Tibial nerve (tissue), 3 donors: Measurements from ENCODE around the gene CEACAM18.

Experiments
- POLR2A ChIP-seq, 2 donors: fragments of 450-650 bp; IDR thresholded peaks; one replicate each; pipeline ENCODE4 v1.6.1; 2017; ENCODE audit warnings: antibody characterized with exemption in 2 of 2, mild to moderate bottlenecking in 2 of 2, moderate library complexity in 2 of 2
- TF ChIP-seq, protein P1 (sequence below), 5 experiments: fragments of 200-600 bp in 3 of 5; fragments of 450-650 bp in 2 of 5; sonication (generic) in 3 of 5; IDR thresholded peaks; one replicate each; pipeline ENCODE4 v1.5.1; 2016 to 2019; ENCODE audit warnings: antibody characterized with exemption in 5 of 5, mild to moderate bottlenecking in 3 of 5, moderate library complexity in 2 of 5

DNA sequence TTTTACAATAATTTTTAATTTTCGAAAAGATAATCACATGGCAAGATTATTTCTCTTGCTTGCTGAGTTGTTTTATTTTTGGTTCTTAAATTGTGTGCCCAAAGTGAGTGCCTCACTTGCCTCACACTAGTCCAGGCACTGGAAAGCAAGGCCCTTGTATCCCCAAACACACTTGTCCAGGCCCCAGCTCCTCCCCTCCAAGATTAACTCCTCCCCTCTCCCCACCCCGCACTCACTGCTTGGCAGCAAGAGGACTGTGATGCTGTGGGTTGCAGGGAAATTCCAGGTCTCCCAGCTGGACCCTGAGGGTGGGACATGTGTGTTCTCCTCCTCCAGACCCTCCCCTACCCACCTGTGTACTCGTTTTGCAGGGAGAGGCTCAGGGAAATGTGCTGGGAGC is 19.3 kb downstream of the CEACAM18 start:
- TF ChIP-seq, protein P1, sequence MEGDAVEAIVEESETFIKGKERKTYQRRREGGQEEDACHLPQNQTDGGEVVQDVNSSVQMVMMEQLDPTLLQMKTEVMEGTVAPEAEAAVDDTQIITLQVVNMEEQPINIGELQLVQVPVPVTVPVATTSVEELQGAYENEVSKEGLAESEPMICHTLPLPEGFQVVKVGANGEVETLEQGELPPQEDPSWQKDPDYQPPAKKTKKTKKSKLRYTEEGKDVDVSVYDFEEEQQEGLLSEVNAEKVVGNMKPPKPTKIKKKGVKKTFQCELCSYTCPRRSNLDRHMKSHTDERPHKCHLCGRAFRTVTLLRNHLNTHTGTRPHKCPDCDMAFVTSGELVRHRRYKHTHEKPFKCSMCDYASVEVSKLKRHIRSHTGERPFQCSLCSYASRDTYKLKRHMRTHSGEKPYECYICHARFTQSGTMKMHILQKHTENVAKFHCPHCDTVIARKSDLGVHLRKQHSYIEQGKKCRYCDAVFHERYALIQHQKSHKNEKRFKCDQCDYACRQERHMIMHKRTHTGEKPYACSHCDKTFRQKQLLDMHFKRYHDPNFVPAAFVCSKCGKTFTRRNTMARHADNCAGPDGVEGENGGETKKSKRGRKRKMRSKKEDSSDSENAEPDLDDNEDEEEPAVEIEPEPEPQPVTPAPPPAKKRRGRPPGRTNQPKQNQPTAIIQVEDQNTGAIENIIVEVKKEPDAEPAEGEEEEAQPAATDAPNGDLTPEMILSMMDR (IDR thresholded peaks at IDR 0.05), result no peak
- no peak for TF ChIP-seq POLR2A (IDR thresholded peaks at IDR 0.05)
